Epithelial cell of prostate (primary cell): ENCODE data around the gene SLC39A3.

Experiments used
- DNase-seq: peaks from one replicate; pipeline ENCODE4 v3.0.0-alpha.2; 2011; ENCODE audit warnings: low read depth, low spot score
- H3K27ac ChIP-seq: fragments of 450-650 bp; 2 replicates; pipeline ENCODE4 v1.5.1; 2017; ENCODE audit warnings: mild to moderate bottlenecking

SLC39A3 gene

GRCh38 chr19:2770055-2771013, 30.5 kb upstream of the SLC39A3 start:
- no peak for DNase-seq
- H3K27ac ChIP-seq = no peak overlapping the region

- no peak for DNase-seq
- no peak overlapping the region for H3K27ac ChIP-seq
Observed at GRCh38 chr19:2769218-2769617, 29.4 kb upstream of the SLC39A3 start.

GRCh38 chr19:2768365-2769132, 28.7 kb upstream of the SLC39A3 start:
- no peak overlapping the region for H3K27ac ChIP-seq
- DNase-seq = no peak

- DNase-seq = no peak
- no peak overlapping the region for H3K27ac ChIP-seq
Observed at GRCh38 chr19:2767688-2768087, 27.9 kb upstream of the SLC39A3 start.

- no peak for DNase-seq
- H3K27ac ChIP-seq = no peak overlapping the region
Observed at GRCh38 chr19:2766594-2767372, 27.0 kb upstream of the SLC39A3 start.

GRCh38 chr19:2765376-2765775, 25.6 kb upstream of the SLC39A3 start:
- H3K27ac ChIP-seq = no peak overlapping the region
- DNase-seq = no peak

- no peak overlapping the region for H3K27ac ChIP-seq
- no peak for DNase-seq
Observed at GRCh38 chr19:2764945-2765344, 25.1 kb upstream of the SLC39A3 start.

- DNase-seq = no peak
- H3K27ac ChIP-seq = no peak overlapping the region
Observed at GRCh38 chr19:2763687-2764086, 23.9 kb upstream of the SLC39A3 start.

- no peak for DNase-seq
- no peak overlapping the region for H3K27ac ChIP-seq
Observed at GRCh38 chr19:2762783-2763496, 23.1 kb upstream of the SLC39A3 start.

- no peak overlapping the region for H3K27ac ChIP-seq
Observed at GRCh38 chr19:2761876-2762782, 22.3 kb upstream of the SLC39A3 start.

GRCh38 chr19:2761309-2761677, 21.5 kb upstream of the SLC39A3 start:
- DNase-seq = no peak
- H3K27ac ChIP-seq = no peak overlapping the region

More at GRCh38 chr19:2761876-2762782, 22.3 kb upstream of the SLC39A3 start:
- DNase-seq = no peak

GRCh38 chr19:2759965-2760364, 20.1 kb upstream of the SLC39A3 start:
- no peak for DNase-seq
- H3K27ac ChIP-seq = no peak overlapping the region

- H3K27ac ChIP-seq = no peak overlapping the region
- DNase-seq = no peak
Observed at GRCh38 chr19:2759362-2759761, 19.5 kb upstream of the SLC39A3 start.

GRCh38 chr19:2758601-2759313, 18.9 kb upstream of the SLC39A3 start:
- no peak overlapping the region for H3K27ac ChIP-seq
- no peak for DNase-seq

GRCh38 chr19:2756921-2757881, 17.4 kb upstream of the SLC39A3 start:
- no peak overlapping the region for H3K27ac ChIP-seq
- no peak for DNase-seq

GRCh38 chr19:2756477-2756876, 16.7 kb upstream of the SLC39A3 start:
- no peak overlapping the region for H3K27ac ChIP-seq
- no peak for DNase-seq

- no peak for DNase-seq
- no peak overlapping the region for H3K27ac ChIP-seq
Observed at GRCh38 chr19:2755811-2756210, 16.0 kb upstream of the SLC39A3 start.
